Upper lobe of right lung (tissue), 1 donor: ENCODE measurements around the gene PTPRU. TPM values are rescaled to one million over a fixed set of nuclear protein-coding genes. Genes with fewer than 3 reads are reported as not detected.
"Not testable (repeated sequence)": the region's sequence is repeated elsewhere in the genome, so short reads cannot be mapped to it uniquely, and the experiment has no call there.

Source experiments
- ATAC-seq: fragments of 200-7000 bp; cut with Tn5 transposase; one replicate; pipeline ENCODE4 v1.9.1; 2020; ENCODE audit warnings: mild to moderate bottlenecking, moderate library complexity
- DNase-seq: peaks from one replicate; pipeline ENCODE4 v3.0.0-alpha.2; 2020
- H3K27ac ChIP-seq: fragments of 200-600 bp; one replicate; pipeline ENCODE4 v1.8.0; 2022
- H3K27me3 ChIP-seq: fragments of 200-600 bp; one replicate; pipeline ENCODE4 v1.8.0; 2022; ENCODE audit warnings: mild to moderate bottlenecking
- H3K36me3 ChIP-seq: fragments of 200-600 bp; one replicate; pipeline ENCODE4 v1.8.0; 2022
- H3K4me1 ChIP-seq: fragments of 200-600 bp; one replicate; pipeline ENCODE4 v1.8.0; 2022
- H3K4me3 ChIP-seq: fragments of 200-600 bp; one replicate; pipeline ENCODE4 v1.8.0; 2022; ENCODE audit warnings: mild to moderate bottlenecking
- H3K9me3 ChIP-seq: fragments of 200-600 bp; one replicate; pipeline ENCODE4 v1.8.0; 2022
- CTCF ChIP-seq: fragments of 200-600 bp; IDR thresholded peaks from one replicate; pipeline ENCODE4 v1.8.0; 2022; ENCODE audit warnings: antibody characterized with exemption
- intact Hi-C: fragments of 100-400 bp; cut with DNase I; formaldehyde crosslinking; loops from one replicate; pipeline ENCODE4 v1.11.0; 2022
- total RNA-seq: library from RNA; stranded (reverse); fragmentation: NEBNext Ultra II Directional; extraction: Animal tissue kit (Norgen Biotek cat#: 25700); gene quantifications from one replicate; pipeline ENCODE4 v1.2.1, GENCODE V29; 2021
- donor health status: DM: no; HTN: yes; CAD: no; lungs with severe emphysema.

The PTPRU gene
- total RNA-seq, 1 donor from 2014 or later: 45.5 TPM

GRCh38 chr1:29230553-29231378 is 5.6 kb upstream of the PTPRU start, which contains the start of gene MECR:
TSS of gene MECR (minus strand) at chr1:29230934. CDS start at chr1:29230906, 28 bp downstream.
- intact Hi-C loops: no loop called here
- H3K9me3 ChIP-seq: no peaks in the 10 kb centered on the region
- ATAC-seq: peak; percentile 99
- TF ChIP-seq CTCF: no peak
- H3K4me3 ChIP-seq: peak within 1 kb of the TSS; percentile 88
- DNase-seq: peak; percentile 97
- H3K27ac ChIP-seq: peak within 1 kb of the TSS; percentile 80
- no peaks in the 10 kb centered on the region for H3K27me3 ChIP-seq
- H3K4me1 ChIP-seq: no peaks in the 10 kb centered on the region
- H3K36me3 ChIP-seq: no peaks in the 10 kb centered on the region

GRCh38 chr1:29232387-29232786 is 3.9 kb upstream of the PTPRU start:
- DNase-seq (no peak), ATAC-seq (no peak)
- H3K27ac ChIP-seq: no peak overlapping the region
- no peak overlapping the region for H3K4me3 ChIP-seq
- no peaks in the 10 kb centered on the region for H3K36me3 ChIP-seq
- no peaks in the 10 kb centered on the region for H3K4me1 ChIP-seq
- H3K9me3 ChIP-seq: no peaks in the 10 kb centered on the region
- intact Hi-C loops: no loop called here
- no peaks in the 10 kb centered on the region for H3K27me3 ChIP-seq
- TF ChIP-seq CTCF: no peak

- intact Hi-C loops: no loop called here
- Histone ChIP-seq H3K36me3 (no peaks in the 10 kb centered on the region), H3K27me3 (no peaks in the 10 kb centered on the region), H3K27ac (no peak overlapping the region), H3K4me3 (no peak overlapping the region), H3K9me3 (no peaks in the 10 kb centered on the region), H3K4me1 (peaks cover 8% of the 10 kb centered on the region)
- ATAC-seq (no peak), DNase-seq (no peak)
- no peak for TF ChIP-seq CTCF
These were observed 2.6 kb upstream of the PTPRU start for GRCh38 chr1:29233693-29234092.

- H3K4me1 ChIP-seq: peaks cover 12% of the 10 kb centered on the region
- H3K27ac ChIP-seq: no peak overlapping the region
- intact Hi-C loops: no loop called here
- no peaks in the 10 kb centered on the region for H3K27me3 ChIP-seq
- H3K36me3 ChIP-seq: no peaks in the 10 kb centered on the region
- DNase-seq (no peak), ATAC-seq (no peak)
- TF ChIP-seq CTCF: no peak
- H3K9me3 ChIP-seq: no peaks in the 10 kb centered on the region
- no peak overlapping the region for H3K4me3 ChIP-seq
These were observed 1.9 kb upstream of the PTPRU start for GRCh38 chr1:29234471-29234870.

- ATAC-seq, H3K9me3 ChIP-seq, H3K27ac ChIP-seq, intact Hi-C loops, H3K36me3 ChIP-seq, DNase-seq, H3K27me3 ChIP-seq, H3K4me3 ChIP-seq: not testable (repeated sequence)
- H3K4me1 ChIP-seq: peaks cover 12% of the 10 kb centered on the region
These were observed 1.4 kb upstream of the PTPRU start for GRCh38 chr1:29234881-29235280.

- peak overlapping the region; percentile 64 for H3K4me3 ChIP-seq
- H3K9me3 ChIP-seq: no peaks in the 10 kb centered on the region
- peaks cover 15% of the 10 kb centered on the region for H3K4me1 ChIP-seq
- TF ChIP-seq CTCF: no peak
- H3K27ac ChIP-seq: peak overlapping the region; percentile 77
- H3K36me3 ChIP-seq: no peaks in the 10 kb centered on the region
- no peak for ATAC-seq
- DNase-seq: no peak
- intact Hi-C loops: no loop called here
- no peaks in the 10 kb centered on the region for H3K27me3 ChIP-seq
These were observed 398 bp downstream of the PTPRU start for GRCh38 chr1:29236712-29237128.
